ENCODE data around the gene WAC.

The WAC gene

DNA sequence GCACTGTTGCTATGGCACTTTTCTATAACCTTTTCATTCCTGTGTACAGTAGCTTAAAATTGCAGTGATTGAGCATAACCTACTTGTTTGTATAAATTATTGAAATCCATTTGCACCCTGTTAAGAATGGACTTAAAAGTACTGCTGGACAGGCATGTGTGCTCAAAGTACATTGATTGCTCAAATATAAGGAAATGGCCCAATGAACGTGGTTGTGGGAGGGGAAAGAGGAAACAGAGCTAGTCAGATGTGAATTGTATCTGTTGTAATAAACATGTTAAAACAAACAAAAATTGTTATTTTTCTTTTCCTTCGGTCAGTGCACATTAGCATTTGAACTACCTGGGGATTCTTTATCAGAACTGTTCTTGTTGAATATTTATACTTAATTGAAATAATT is 87.3 kb downstream of the WAC start:
- DNase-seq (ENCODE audit: low read depth) = no peak
- no peak for TF ChIP-seq CTCF (IDR thresholded peaks at IDR 0.05; ENCODE audit: insufficient read depth, low read depth, low read length, missing control alignments)
- H3K4me3 ChIP-seq (ENCODE audit: low read depth, low read length) = no peak overlapping the region

DNA sequence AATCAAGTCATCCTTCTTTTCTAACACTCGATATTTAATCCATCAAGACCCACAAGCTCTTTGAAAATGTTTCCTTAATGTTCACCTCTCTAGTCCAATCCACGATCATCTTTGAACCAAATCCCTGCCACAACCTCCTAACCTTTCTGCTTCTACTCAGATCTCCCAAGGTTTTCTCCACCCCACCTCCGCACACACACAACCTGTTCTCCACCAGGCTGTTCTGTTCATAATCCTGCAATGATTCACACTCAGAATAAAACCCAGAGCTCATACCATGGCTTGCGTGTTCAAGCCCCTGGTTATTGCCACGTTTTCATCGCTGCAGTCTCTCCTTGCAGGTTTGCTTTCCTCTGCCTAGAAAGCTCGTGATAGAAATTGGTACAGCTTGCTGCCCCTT is 90.6 kb downstream of the WAC start:
- TF ChIP-seq CTCF (IDR thresholded peaks at IDR 0.05; ENCODE audit: insufficient read depth, low read depth, low read length, missing control alignments) = no peak
- DNase-seq (ENCODE audit: low read depth) = no peak
- no peak overlapping the region for H3K4me3 ChIP-seq (ENCODE audit: low read depth, low read length)

GRCh38 chr10:28624351-28624750 is 91.4 kb downstream of the WAC start:
- peak; percentile 51 for DNase-seq (ENCODE audit: low read depth)
- H3K4me3 ChIP-seq (ENCODE audit: low read depth, low read length) = no peak overlapping the region
- no peak for TF ChIP-seq CTCF (IDR thresholded peaks at IDR 0.05; ENCODE audit: insufficient read depth, low read depth, low read length, missing control alignments)

DNA sequence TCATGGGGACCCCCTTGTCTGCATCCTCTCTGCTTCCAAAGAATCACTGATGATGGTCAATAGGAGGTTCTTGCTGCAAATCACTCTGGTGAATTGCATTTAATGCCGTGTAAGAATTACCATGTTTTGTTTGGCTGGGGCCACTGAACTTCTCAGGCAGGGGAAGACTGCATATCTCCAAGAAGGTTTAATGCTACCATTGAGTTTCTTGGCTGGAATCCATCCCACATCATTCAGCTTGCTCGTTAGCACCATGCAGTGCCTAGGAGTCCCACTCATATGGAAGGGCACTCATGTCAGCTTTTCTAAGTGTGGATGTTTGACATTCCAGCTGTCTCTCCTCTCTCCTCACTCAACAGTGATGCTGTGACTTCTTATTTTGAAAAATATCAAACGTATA is 94.2 kb downstream of the WAC start:
- no peak for TF ChIP-seq CTCF (IDR thresholded peaks at IDR 0.05; ENCODE audit: insufficient read depth, low read depth, low read length, missing control alignments)
- DNase-seq (ENCODE audit: low read depth) = no peak
- no peak overlapping the region for H3K4me3 ChIP-seq (ENCODE audit: low read depth, low read length)

- peak; percentile 90 for TF ChIP-seq CTCF (IDR thresholded peaks at IDR 0.05; ENCODE audit: insufficient read depth, low read depth, low read length, missing control alignments)
- DNase-seq (ENCODE audit: low read depth) = peak; percentile 74
- H3K4me3 ChIP-seq (ENCODE audit: low read depth, low read length) = no peak overlapping the region
Observed at GRCh38 chr10:28628184-28628893, 95.4 kb downstream of the WAC start.

DNA sequence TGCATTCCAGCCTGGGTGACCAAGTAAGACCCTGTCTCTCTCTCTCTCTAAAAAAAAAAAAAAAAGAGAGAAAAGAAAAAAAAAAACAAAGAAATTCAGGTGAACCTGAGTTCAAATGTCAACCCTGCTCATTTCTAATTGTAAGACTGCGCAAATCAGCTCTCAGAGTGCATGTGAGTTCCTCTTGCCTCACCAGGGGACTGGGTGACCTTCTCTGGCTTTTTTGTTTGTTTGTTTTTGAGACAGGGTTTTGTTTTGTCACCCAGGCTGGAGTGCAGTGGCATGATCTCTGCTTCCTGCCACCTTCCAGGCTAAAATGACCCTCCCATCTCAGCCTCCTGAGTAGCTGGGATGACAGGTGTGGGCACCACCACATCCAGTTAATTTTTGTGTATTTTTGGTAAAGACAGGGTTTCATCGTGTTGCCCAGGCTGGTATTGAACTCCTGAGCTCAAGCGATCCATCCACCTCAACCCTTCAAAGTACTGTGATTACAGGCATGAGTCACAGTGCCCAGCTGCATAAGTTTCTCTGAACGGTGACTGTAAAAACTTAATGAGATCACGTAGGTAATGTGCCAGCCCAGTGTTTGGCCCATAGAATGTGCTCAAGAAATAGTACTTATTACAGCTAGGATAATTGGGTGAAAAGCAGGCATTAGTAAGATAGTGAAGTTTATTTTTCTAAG is 99.1 kb downstream of the WAC start:
- H3K4me3 ChIP-seq (ENCODE audit: low read depth, low read length) = no peak overlapping the region
- DNase-seq (ENCODE audit: low read depth) = no peak
- TF ChIP-seq CTCF (IDR thresholded peaks at IDR 0.05; ENCODE audit: insufficient read depth, low read depth, low read length, missing control alignments) = no peak
